GM21515 (cell line): Measurements from ENCODE around the gene GRN.
"Not testable (repeated sequence)": the region's sequence is repeated elsewhere in the genome, so short reads cannot be mapped to it uniquely, and the experiment has no call there.

ENCODE experiments used
- ATAC-seq: cut with Tn5 transposase; IDR thresholded peaks from one replicate; pipeline ENCODE4 v1.9.1; 2021; ENCODE audit not compliant: unreplicated experiment

Gene GRN

DNA sequence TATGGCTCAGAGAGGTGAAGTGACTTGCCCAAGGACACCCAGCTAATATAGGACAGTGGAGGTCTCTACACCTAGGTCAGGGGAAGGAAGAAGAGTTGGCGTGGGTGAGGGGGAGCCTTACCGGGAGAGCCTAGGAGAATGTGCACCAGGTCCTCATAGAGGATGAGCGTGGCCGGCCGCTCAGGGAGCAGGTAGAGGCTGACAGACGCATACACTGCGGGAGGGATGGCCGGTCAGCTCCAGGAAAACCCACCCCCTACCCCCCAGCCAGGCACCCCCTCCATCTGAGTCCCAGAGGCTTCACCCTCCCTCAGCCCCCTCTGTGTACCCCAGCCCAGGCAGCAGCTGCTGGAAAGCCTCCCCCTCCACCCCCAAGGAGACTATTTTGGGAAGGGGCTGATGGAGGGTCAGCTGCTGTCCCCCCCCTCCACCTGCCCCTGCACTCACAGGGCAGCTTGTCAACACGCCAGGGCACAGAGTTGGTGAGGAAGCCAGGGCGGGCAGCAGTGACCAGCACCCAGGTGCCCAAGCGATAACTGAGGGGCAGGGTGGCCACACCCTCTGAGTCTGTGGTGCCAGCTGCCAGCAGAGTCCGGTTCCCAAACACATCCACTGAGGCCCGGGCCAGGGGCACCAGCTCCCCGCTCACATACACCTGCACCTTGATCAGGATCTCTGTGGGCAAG lies 14.5 kb downstream of the GRN start:
- no peak for ATAC-seq

DNA sequence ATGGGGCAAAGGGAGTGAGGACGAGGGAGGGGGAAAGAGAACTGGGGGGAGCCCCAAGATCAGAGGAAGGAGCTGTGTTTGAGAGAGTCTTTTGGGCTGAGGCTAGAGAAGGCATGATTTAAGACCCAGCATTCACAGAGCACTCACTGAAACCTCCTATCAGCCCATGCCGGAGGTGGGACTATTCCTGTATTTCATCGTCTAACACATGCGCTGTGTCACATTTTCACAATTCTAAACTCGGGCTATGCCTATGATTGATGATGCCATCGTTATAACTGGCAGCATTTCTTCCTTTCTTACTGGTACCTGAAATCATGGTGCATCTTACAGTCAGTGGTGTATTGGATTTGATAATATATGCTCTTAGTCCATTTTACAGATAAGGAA lies 15.0 kb downstream of the GRN start:
- no peak for ATAC-seq

- no peak for ATAC-seq
Observed at GRCh38 chr17:44360826-44361225, 15.7 kb downstream of the GRN start.

DNA sequence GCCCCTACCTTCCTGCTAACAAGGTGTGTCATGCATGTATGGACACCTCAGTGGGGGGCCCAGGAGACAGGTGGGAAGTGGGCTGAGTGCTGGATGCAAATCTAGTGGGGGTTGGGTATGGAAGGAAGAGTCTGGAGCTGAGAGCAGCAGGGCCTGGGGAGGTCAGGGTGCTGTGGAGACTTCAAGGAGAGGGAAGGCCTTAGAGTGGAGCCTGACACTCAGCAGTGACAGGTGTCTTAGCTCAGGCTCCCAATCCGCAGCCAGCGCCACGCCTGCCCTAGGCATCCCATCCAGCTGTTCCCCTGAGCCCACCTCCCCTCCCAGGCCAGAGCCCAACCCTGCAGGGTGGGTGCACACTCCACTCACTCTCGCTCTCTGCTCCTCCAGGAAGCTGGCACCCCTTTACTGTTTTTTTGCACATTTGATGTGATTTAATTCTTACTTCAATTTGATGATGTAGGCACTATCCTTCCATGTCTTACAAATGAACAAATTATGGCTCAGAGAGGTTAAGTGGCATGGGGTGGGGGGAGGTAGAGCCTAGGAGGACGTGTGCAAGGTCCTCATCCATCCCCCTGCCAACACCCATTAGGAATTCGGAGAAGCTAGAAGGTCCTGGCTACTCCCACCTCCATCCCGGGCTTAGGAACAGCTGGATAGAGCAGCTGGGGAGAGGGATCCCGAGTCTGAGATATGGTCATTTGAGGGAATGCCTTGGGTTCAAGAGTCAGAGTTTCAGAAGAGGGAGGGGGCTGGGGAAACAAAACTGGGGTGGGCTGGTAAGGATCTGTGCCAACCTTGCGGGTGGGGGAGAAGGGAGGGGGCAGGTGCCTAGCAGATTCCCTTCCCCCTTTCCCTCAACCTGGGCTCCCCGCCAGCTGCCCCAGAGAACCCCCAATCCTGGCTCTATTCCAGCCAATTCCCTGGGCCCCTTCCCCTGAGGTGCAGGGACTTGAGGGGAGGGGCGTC lies 16.5 kb downstream of the GRN start:
- ATAC-seq: no peak

GRCh38 chr17:44362459-44362948 lies 17.4 kb downstream of the GRN start:
- no peak for ATAC-seq

GRCh38 chr17:44362949-44363612 lies 18.0 kb downstream of the GRN start:
- no peak for ATAC-seq

DNA sequence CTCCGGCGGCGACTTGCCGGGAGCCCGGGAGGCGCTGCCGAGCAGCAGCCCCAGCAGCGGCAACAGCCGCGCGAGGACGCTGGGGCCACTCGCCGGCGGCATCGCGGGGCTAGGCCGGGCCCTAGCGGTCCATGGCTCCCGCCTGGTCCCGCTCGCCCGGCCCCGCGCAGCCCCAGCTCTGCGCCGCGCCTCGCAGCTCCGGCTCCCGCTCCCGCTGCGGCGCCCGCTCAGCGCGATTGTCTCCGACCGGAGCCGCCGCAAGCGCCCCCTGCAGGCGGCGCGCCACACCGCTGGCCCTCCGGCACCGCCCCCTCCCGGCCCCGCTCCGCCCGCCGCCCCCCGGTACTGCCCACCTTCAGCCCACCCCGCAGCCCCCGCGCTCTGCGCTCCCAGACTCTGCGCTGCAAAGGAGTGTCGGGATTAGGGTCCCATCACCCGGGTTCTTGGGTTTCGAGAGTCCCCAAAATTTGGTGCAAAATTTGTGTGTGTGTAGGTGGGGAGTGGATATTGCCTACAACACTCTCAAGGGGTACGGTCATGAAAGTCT lies 18.6 kb downstream of the GRN start, which contains the start of gene FAM171A2:
Gene FAM171A2 (minus strand): TSS at position 241 of the 547 bp plus-strand sequence. CDS start 139 bp downstream, at position 102.
- ATAC-seq: no peak

DNA sequence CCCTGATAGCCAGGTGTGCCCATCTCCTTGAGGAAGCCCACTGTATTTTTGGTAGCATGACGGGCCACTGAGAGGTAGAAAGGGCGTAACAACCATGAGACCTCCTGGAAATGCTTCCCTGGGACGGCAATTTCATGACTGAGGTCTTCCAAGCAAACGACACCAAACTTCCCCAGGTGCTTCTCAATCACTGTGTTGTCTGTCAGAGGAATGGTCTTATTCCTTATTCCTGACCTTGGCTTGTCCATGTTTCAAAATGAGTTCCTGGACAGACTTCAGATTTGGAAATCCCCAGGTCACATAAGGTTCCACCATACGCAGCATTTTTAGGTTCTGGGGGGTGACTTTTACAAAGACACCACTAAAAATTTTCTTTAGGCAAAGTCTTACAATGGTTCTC lies 19.9 kb downstream of the GRN start:
- not testable (repeated sequence) for ATAC-seq

- ATAC-seq: no peak
Observed at GRCh38 chr17:44367231-44367979, 22.3 kb downstream of the GRN start.

DNA sequence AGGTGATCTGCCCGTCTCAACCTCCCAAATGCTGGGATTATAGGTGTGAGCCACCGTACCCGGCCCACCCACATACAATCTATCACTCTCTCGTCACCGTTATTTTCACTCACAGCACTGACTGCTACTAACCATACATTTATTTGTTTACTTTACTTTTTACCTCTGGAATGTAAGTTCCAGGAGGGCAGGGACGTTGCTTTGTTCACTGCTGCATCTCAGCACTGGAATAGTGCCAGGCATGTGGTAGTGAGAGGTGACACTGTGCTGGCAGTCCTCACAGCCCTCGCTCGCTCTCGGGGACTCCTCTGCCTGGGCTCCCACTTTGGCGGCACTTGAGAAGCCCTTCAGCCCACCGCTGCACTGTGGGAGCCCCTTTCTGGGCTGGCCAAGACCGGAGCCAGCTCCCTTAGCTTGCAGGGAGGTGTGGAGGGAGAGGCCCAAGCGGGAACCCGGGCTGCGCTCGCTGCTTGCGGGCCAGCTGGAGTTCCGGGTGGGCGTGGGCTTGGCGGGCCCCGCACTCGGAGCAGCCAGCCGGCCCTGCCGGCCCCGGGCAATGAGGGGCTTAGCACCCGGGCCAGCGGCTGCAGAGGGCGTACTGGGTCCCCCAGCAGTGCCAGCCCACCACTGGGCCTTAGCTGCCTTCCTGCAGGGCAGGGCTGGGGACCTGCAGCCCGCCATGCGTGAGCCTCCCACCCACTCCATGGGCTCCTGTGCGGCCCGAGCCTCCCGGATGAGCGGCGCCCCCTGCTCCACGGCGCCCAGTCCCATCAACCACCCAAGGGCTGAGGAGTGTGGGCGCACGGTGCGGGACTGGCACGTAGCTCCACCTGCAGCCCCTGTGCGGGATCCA lies 23.5 kb downstream of the GRN start:
- ATAC-seq: not testable (repeated sequence)

DNA sequence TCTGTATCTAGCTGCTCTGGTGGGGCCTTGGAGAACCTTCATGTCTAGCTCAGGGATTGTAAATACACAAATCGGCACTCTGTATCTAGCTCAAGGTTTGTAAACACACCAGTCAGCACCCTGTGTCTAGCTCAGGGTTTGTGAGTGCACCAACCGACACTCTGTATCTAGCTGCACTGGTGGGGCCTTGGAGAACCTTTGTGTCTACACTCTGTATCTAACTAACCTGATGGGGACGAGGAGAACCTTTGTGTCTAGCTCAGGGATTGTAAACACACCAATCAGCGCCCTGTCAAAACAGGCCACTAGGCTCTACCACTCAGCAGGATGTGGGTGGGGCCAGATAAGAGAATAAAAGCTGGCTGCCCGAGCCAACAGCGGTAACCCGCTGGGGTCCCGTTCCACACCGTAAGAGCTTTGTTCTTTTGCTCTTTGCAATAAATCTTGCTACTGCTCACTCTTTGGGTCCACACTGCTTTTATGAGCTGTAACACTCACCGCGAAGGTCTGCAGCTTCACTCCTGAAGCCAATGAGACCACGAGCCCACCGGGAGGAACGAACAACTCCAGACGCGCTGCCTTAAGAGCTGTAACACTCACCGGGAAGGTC lies 24.4 kb downstream of the GRN start:
- not testable (repeated sequence) for ATAC-seq

DNA sequence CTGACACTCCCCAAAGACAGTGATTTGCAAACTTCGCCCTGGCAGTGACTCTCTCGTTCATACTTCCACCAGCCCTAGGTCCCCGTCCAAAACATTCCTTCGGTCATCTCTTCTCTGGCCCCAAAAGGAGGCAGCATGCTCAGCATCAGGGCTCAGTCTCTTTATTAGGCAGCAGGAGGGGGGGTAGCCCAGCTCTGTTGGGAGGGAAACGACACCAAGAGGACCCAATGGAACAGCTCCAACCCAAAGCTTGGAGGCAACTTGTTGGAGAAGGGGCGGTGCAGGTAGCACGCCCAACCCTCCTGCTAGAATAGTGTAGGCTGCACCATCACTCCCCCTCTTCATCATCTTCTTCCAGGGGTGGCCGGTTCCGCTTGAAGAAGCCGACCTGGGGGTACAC lies 26.9 kb downstream of the GRN start:
- ATAC-seq: no peak

GRCh38 chr17:44374306-44375195 lies 29.4 kb downstream of the GRN start:
- no peak for ATAC-seq

GRCh38 chr17:44375196-44376017 lies 30.3 kb downstream of the GRN start:
- ATAC-seq: no peak

- no peak for ATAC-seq
Observed at GRCh38 chr17:44376124-44376523, 31.0 kb downstream of the GRN start.

DNA sequence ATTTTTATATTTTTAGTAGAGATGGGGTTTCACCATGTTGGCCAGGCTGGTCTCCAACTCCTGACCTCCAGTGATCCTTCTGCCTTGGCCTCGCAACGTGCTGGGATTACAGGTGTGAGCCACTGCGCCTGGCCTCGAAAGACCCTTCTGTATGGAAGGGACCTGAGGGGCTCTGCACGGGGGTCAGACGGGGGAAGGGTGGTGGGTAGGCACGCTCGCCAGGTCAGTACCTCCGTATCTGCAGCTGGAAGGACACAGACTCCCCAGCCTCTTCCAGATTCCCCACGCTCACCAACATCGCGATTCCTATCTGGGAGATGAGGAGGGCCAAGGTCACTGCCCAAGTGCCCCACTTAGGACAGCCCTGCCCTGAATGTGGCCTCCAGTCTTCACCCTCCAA lies 31.7 kb downstream of the GRN start:
- ATAC-seq: no peak

- no peak for ATAC-seq
Observed at GRCh38 chr17:44378171-44378705, 33.1 kb downstream of the GRN start.
